Peyer's patch (tissue), 4 donors: ENCODE measurements around the gene LEFTY2.

Experiments used
- POLR2A ChIP-seq, 2 donors: fragments of 450-650 bp; IDR thresholded peaks; one replicate each; pipeline ENCODE4 v1.5.1; 2017; ENCODE audit warnings: antibody characterized with exemption in 2 of 2, mild to moderate bottlenecking in 2 of 2, moderate library complexity in 2 of 2
- TF ChIP-seq, protein P1 (sequence below), 6 experiments: fragments of 450-650 bp in 4 of 6; fragments of 200-600 bp in 2 of 6; sonication (generic) in 1 of 6; IDR thresholded peaks; one replicate each; pipeline ENCODE4 v1.5.1; 2017 to 2019; ENCODE audit warnings: antibody characterized with exemption in 6 of 6, mild to moderate bottlenecking in 3 of 6, moderate library complexity in 1 of 6

GRCh38 chr1:225909477-225909876 lies 31.5 kb downstream of the LEFTY2 start:
- no peak for TF ChIP-seq POLR2A (IDR thresholded peaks at IDR 0.05)
- TF ChIP-seq, protein P1, sequence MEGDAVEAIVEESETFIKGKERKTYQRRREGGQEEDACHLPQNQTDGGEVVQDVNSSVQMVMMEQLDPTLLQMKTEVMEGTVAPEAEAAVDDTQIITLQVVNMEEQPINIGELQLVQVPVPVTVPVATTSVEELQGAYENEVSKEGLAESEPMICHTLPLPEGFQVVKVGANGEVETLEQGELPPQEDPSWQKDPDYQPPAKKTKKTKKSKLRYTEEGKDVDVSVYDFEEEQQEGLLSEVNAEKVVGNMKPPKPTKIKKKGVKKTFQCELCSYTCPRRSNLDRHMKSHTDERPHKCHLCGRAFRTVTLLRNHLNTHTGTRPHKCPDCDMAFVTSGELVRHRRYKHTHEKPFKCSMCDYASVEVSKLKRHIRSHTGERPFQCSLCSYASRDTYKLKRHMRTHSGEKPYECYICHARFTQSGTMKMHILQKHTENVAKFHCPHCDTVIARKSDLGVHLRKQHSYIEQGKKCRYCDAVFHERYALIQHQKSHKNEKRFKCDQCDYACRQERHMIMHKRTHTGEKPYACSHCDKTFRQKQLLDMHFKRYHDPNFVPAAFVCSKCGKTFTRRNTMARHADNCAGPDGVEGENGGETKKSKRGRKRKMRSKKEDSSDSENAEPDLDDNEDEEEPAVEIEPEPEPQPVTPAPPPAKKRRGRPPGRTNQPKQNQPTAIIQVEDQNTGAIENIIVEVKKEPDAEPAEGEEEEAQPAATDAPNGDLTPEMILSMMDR (IDR thresholded peaks at IDR 0.05), result no peak
